Keratinocyte (primary cell): ENCODE results near the gene KIAA0408. TPM values are rescaled to one million over a fixed set of nuclear protein-coding genes. Genes with fewer than 3 reads are reported as not detected.

Experiments
- DNase-seq: peaks from one replicate; pipeline ENCODE4 v3.0.0-alpha.2; 2011; ENCODE audit warnings: low read depth, missing footprints, low spot score
- FAIRE-seq: peaks from 2 replicates; lab custom pipeline; 2011; peaks lifted over from hg19 to GRCh38; lab: Jason Lieb, UNC
- H2AFZ ChIP-seq: 2 replicates; pipeline ENCODE4 v1.6.0; 2012; ENCODE audit warnings: low read length, control low read depth, inconsistent platforms; ENCODE audit not compliant: control insufficient read depth
- H3K27ac ChIP-seq: 2 replicates; pipeline ENCODE4 v1.5.1; 2011; ENCODE audit warnings: low read length; ENCODE audit not compliant: control insufficient read depth, insufficient read depth
- H3K27me3 ChIP-seq: 3 replicates; pipeline ENCODE4 v1.6.0; 2011; ENCODE audit warnings: low read length; ENCODE audit not compliant: control insufficient read depth, insufficient read depth; ENCODE audit errors: extremely low read depth
- H3K36me3 ChIP-seq, 2 experiments: 2 replicates in 1 of 2; 3 replicates in 1 of 2; pipeline ENCODE4 v1.5.1; 2011; ENCODE audit warnings: low read length in 2 of 2, mild to moderate bottlenecking in 1 of 2; ENCODE audit not compliant: control insufficient read depth in 2 of 2, insufficient read depth in 2 of 2; ENCODE audit errors: extremely low read depth in 1 of 2
- H3K4me1 ChIP-seq: 3 replicates; pipeline ENCODE4 v1.5.1; 2011; ENCODE audit warnings: low read length; ENCODE audit not compliant: control insufficient read depth, insufficient read depth; ENCODE audit errors: extremely low read depth
- H3K4me2 ChIP-seq: 3 replicates; pipeline ENCODE4 v1.6.0; 2011; ENCODE audit warnings: low read depth, low read length; ENCODE audit not compliant: control insufficient read depth, insufficient read depth; ENCODE audit errors: extremely low read depth
- H3K4me3 ChIP-seq, 3 experiments: fragments of 200-600 bp in 1 of 3; sonication (generic) in 1 of 3; 2 replicates in 2 of 3; 3 replicates in 1 of 3; pipeline ENCODE4 v1.5.1; 2011 to 2016; ENCODE audit warnings: low read length in 3 of 3, mild to moderate bottlenecking in 3 of 3, control low read depth in 2 of 3, inconsistent platforms in 1 of 3, low read depth in 1 of 3, mixed read lengths in 1 of 3, mixed run types in 1 of 3, moderate library complexity in 1 of 3; ENCODE audit not compliant: control insufficient read depth in 2 of 3, insufficient read depth in 2 of 3; ENCODE audit errors: extremely low read depth in 1 of 3
- H3K79me2 ChIP-seq: 2 replicates; pipeline ENCODE4 v1.6.0; 2012; ENCODE audit warnings: low read length; ENCODE audit not compliant: control insufficient read depth, insufficient read depth
- H3K9ac ChIP-seq: 3 replicates; pipeline ENCODE4 v1.6.0; 2011; ENCODE audit warnings: low read length; ENCODE audit not compliant: control insufficient read depth, insufficient read depth; ENCODE audit errors: extremely low read depth
- H3K9me1 ChIP-seq: 3 replicates; pipeline ENCODE4 v1.6.0; 2011; ENCODE audit warnings: low read length; ENCODE audit not compliant: control insufficient read depth, insufficient read depth; ENCODE audit errors: extremely low read depth
- H3K9me3 ChIP-seq: 2 replicates; pipeline ENCODE4 v1.5.1; 2012; ENCODE audit warnings: low read depth, low read length; ENCODE audit not compliant: control insufficient read depth
- H4K20me1 ChIP-seq: 3 replicates; pipeline ENCODE4 v1.6.0; 2011; ENCODE audit warnings: low read length; ENCODE audit not compliant: control insufficient read depth, insufficient read depth; ENCODE audit errors: extremely low read depth
- EZH2 ChIP-seq: IDR thresholded peaks from one replicate; pipeline ENCODE4 v1.6.1; 2012; ENCODE audit warnings: inconsistent platforms, mild to moderate bottlenecking, low read length, moderate library complexity
- dilution Hi-C: fragments of 300-500 bp; cut with MboI; formaldehyde crosslinking; loops from one replicate; pipeline ENCODE4 v1.7.0; 2020; ENCODE audit warnings: low sequenced_read_pairs; ENCODE audit not compliant: extremely low pct_ligation_motif_present
- polyA plus RNA-seq, 5 experiments: library from polyadenylated mRNA; depleted of rRNA in 3 of 5; stranded (reverse) in 3 of 5; stranded (forward) in 1 of 5; unstranded in 1 of 5; fragments of >200 nt; gene quantifications; 1 replicate in 1 of 5; 2 replicates in 3 of 5; 3 replicates in 1 of 5; pipeline versions ENCODE4 v1.2.1 to v1.2.3, GENCODE V29; 2011 to 2012; ENCODE audit warnings: missing spikeins in 2 of 5, low read depth in 1 of 5, low replicate concordance in 1 of 5
- TF ChIP-seq, protein P1 (sequence below), 3 experiments: IDR thresholded peaks in 1 of 3; conservative IDR thresholded peaks in 1 of 3; optimal IDR thresholded peaks in 1 of 3; 2 replicates in 2 of 3; 3 replicates in 1 of 3; pipeline versions ENCODE3 to v1.5.1; 2011; ENCODE audit warnings: low read length in 3 of 3, mild to moderate bottlenecking in 3 of 3, moderate library complexity in 2 of 3, control low read depth in 1 of 3, inconsistent platforms in 1 of 3; ENCODE audit not compliant: insufficient read depth in 2 of 3; ENCODE audit errors: extremely low read depth in 1 of 3

The KIAA0408 gene
- polyA plus RNA-seq, 1 donor (not counting 4 experiments of a cell fraction or from before 2014, with no cell fraction given), result 0.12 TPM

GRCh38 chr6:127456465-127456864, 2.7 kb downstream of the KIAA0408 start:
- Histone ChIP-seq H3K4me2 (no peak overlapping the region), H3K9me1 (no peaks in the 10 kb centered on the region), H4K20me1 (no peaks in the 10 kb centered on the region), H3K79me2 (no peaks in the 10 kb centered on the region), H3K9me3 (no peaks in the 10 kb centered on the region), H3K36me3 (no peaks in the 10 kb centered on the region), H3K4me1 (no peaks in the 10 kb centered on the region), H3K9ac (no peak overlapping the region), H3K27ac (no peak overlapping the region), H3K4me3 (no peak overlapping the region), H3K27me3 (no peaks in the 10 kb centered on the region), H2AFZ (no peak overlapping the region)
- no peak for FAIRE-seq
- no peak for DNase-seq
- no peak for TF ChIP-seq EZH2
- TF ChIP-seq, protein P1, sequence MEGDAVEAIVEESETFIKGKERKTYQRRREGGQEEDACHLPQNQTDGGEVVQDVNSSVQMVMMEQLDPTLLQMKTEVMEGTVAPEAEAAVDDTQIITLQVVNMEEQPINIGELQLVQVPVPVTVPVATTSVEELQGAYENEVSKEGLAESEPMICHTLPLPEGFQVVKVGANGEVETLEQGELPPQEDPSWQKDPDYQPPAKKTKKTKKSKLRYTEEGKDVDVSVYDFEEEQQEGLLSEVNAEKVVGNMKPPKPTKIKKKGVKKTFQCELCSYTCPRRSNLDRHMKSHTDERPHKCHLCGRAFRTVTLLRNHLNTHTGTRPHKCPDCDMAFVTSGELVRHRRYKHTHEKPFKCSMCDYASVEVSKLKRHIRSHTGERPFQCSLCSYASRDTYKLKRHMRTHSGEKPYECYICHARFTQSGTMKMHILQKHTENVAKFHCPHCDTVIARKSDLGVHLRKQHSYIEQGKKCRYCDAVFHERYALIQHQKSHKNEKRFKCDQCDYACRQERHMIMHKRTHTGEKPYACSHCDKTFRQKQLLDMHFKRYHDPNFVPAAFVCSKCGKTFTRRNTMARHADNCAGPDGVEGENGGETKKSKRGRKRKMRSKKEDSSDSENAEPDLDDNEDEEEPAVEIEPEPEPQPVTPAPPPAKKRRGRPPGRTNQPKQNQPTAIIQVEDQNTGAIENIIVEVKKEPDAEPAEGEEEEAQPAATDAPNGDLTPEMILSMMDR (optimal IDR thresholded peaks at IDR 0.05 in 1 of 3, IDR thresholded peaks at IDR 0.05 in 1 of 3, conservative IDR thresholded peaks at IDR 0.05 in 1 of 3; ENCODE audit: extremely low read depth in 1 of 3, insufficient read depth in 2 of 3, low read length in 3 of 3), result no peak
- dilution Hi-C loops, result no loop called here

DNA sequence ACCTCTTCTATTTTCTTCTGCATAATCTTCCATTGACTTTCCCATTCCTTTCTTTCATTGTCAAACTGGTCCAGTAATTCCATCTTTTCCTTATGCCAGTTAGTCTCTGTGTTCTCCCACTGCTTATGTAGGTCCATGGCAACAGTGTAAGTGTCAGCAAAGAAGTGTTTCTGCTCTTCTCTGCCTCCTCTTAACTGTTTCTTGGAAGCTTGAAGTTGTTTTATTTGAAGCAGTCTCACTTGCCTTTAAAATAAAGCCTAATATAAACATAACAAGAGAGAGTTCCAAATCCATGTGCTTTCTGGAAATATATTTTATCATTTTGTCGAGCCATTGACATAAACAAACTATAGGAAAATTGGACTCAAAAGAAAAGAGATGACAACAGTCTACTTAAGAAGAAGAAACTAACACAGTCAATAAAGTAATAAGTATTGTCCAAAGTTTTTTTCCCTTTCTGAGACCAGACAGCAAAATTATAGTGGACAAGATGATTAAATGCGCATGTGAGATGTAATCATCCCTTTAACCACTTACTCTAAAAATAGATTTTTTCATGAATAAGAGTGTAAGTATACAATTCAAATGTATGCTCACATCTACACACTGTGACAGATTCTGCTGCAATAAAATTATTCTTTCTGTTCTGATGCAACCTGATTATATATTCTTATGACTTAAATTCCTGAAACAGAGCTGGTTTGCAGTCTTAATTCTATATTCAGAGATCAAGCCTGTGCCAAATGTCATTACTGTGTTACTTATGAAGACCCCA, 5.2 kb downstream of the KIAA0408 start:
- H2AFZ ChIP-seq, result no peak overlapping the region
- H3K9me3 ChIP-seq, result no peaks in the 10 kb centered on the region
- no peaks in the 10 kb centered on the region for H4K20me1 ChIP-seq
- no peak overlapping the region for H3K4me2 ChIP-seq
- H3K4me3 ChIP-seq, result no peak overlapping the region
- no peaks in the 10 kb centered on the region for H3K36me3 ChIP-seq
- no peaks in the 10 kb centered on the region for H3K4me1 ChIP-seq
- dilution Hi-C loops, result no loop called here
- H3K9me1 ChIP-seq, result no peaks in the 10 kb centered on the region
- no peaks in the 10 kb centered on the region for H3K79me2 ChIP-seq
- DNase-seq (no peak), FAIRE-seq (no peak)
- H3K9ac ChIP-seq, result no peak overlapping the region
- H3K27ac ChIP-seq, result no peak overlapping the region
- H3K27me3 ChIP-seq, result no peaks in the 10 kb centered on the region
- TF ChIP-seq, protein P1 (optimal IDR thresholded peaks at IDR 0.05 in 1 of 3, IDR thresholded peaks at IDR 0.05 in 1 of 3, conservative IDR thresholded peaks at IDR 0.05 in 1 of 3; ENCODE audit: extremely low read depth in 1 of 3, insufficient read depth in 2 of 3, low read length in 3 of 3), result no peak
- TF ChIP-seq EZH2, result no peak
